GM19025 (cell line): Measurements from ENCODE around the gene SEC61A2.

Source experiments
- ATAC-seq: cut with Tn5 transposase; IDR thresholded peaks from one replicate; pipeline ENCODE4 v1.9.1; 2021; ENCODE audit warnings: mild to moderate bottlenecking, low read depth, moderate library complexity; ENCODE audit not compliant: unreplicated experiment

Gene SEC61A2

DNA sequence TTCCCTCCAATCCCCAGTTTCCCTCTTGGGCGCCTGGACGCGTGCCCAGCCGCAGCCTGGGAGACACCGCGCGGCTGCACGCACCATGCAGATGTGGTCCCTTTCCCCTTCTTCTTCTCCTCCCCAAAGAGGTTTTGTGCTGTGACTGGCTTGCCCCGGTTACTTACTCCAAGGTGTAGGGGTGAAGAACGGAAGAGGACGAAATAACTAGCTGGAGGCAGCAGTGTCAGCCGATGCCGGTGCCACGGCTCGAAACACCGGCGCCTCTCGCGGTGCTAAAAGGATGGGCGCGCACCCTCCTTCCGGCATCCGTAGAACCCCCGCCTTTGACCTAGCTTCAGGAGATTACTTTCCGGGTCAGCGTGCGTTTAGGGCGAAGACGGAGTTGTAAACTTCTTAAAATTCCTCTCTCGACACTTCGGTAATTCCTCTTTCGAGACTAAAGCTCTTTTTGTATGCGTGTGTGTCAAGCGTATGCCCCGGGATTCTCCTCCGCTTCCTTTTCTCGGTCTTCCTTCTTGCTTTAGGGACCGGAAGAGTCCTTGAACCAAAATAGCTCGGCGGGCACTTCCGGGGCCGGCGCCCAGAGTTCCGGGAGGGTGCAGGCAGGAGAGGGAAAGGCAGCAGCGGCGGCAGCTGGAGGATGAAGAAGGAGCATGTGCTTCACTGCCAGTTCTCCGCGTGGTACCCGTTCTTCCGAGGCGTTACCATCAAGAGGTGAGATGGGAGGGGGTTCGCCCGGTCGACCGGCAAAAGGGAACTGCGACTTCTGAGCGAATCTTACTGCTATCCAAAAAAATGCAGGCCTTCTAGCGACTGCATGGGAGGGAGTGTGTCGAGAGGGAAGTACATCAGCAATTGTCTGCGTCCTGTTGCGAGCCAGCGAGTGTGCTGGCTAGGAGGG is 66.4 kb downstream of the SEC61A2 start, which contains the start of the genes CDC123 and NUDT5:
Gene CDC123 (plus strand): TSS at position 586 of the 904 bp plus-strand sequence. CDS start 58 bp downstream, at position 644.
Gene NUDT5 (minus strand): TSS at position 289 of the 904 bp plus-strand sequence. CDS start 9,600 bp downstream, outside the sequence.
- peak; percentile 88 for ATAC-seq

DNA sequence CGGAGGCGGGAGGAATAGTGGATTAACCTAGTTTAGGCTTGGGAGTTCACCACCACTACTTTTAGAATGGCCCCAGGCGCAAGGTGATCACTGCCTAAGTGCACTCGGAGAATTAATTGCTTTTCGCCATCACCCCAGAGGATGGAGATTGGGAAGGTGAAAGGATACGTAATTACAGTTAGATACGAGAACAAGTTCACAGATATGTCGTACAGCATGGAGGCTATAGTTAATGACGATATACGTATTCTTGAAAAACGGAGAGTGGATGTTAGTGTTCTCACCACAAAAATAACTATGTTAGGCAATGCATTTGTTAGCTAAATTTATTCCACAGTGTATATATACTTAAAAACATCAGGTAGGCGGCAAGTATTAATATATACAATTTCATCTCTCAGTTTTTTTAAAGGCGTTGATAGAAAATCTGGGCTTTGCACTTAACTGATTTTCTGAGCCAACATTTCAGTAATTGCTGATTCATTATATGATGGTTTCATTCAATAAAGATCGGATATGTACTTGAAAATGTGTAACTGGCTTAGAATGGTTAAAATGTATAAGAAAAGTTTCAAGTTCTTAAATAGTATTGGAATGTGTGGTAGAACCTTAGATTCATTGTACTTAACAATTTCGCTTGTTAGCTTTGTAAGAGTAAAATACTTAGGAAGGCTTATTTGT is 67.2 kb downstream of the SEC61A2 start:
- no peak for ATAC-seq

DNA sequence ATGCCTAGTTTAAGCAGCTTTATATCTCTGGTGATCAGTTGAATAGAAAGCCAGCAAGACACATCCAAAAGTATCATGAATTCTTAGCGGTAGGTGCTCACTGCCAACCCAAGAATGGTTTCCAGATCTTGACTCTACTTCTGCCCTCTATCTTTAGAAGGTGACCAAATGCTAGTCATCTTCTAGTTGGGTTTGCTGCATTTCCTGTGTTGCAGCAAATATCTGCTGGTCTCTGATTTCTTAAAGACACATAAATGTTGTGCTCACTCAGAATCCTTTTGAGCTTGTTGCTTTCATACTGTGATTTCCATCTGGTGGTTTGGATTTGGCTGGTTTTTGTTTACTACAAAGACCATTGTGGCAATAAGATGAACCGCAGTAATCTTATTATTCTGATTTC is 68.7 kb downstream of the SEC61A2 start:
- no peak for ATAC-seq

DNA sequence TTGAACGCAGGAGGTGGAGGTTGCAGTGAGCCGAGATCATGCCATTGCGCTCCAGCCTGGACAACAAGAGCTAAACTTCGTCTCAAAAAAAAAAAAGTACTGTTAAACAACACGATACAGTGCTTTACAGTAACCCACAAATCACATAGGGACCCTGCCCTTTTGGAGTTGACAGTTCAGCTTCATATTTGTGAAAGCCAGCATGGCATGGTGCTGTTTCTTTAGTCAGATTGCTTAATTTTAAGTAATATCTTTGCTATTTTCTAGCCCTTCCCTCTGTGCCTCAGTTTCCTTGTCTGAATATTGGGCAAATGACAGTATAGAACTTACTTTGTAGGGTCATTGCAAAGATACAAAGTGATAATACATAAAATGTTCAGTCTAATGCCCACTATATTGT is 71.4 kb downstream of the SEC61A2 start:
- no peak for ATAC-seq

DNA sequence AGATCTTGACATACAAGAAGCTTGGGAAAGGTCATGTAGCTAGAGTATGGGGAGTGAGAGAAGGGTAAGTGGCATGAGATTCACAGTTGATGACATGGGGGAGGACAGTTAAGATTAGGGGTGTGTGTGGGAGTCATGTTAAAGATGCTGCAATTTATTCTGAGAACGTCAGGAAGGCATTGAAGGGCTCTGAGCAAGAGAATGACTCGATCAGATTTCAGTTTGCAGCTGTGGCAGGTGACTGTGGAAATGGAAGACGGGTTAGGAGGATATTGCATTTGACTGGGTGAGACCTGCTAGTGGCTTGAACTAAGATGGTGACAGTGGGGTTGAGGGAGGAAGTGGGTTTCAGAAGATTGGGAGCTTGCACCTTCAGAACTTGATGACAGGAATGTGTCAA is 72.1 kb downstream of the SEC61A2 start:
- no peak for ATAC-seq

DNA sequence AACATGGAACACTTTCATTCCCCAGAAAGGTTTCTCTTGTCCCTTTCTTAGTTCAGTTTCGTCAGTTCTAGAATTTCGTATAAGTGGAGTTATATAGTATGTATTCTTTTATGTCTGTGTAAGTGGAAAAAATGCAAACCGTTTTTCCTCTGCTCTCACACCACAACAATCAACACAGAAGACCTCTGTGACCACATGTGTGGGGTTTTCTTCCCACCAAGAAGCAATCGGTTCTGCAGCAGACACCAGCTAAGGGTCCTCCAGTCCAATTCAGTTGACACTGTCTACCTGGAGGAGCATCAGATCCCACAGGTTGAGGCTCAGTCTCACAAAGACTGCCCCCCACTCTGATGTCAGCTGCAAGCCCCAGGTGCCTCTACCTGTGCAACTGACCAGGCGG is 72.7 kb downstream of the SEC61A2 start:
- ATAC-seq = no peak

DNA sequence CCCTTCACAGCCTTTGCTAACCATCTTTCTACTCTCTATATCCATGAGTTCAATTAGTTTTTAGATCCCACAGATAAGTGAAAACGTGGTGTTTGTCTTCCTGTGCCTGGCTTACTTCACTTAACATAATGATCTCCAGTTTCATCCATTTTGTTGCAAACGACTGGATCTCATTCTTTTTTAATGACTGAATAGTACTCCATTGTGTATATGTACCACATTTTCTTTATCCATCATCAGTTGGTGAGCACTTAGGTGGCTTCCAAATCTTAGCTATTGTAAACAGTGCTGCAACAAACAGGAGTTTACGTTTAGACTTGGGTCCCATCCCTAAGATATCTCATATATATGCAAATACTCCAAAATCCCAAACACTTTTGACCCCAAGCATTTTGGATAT is 75.6 kb downstream of the SEC61A2 start:
- no peak for ATAC-seq

DNA sequence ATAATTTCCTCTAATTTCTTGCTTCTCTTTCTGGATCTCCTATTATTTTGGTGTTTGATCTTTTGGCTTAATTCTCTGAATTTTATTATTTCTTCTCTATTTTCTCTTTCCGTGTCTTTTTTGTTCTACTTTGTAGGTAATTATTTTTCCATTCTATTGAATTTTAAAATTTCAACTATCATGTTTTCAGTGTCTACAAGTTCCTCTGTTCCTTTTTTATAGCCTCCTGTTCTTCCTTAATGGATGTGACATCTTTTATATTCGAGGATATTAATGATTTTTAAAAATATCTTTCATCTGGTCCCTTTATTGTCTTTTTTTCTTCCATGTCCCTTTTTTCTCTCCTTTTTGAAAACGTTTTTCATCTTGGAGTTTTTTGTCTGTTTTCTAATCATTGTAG is 77.6 kb downstream of the SEC61A2 start:
- no peak for ATAC-seq

DNA sequence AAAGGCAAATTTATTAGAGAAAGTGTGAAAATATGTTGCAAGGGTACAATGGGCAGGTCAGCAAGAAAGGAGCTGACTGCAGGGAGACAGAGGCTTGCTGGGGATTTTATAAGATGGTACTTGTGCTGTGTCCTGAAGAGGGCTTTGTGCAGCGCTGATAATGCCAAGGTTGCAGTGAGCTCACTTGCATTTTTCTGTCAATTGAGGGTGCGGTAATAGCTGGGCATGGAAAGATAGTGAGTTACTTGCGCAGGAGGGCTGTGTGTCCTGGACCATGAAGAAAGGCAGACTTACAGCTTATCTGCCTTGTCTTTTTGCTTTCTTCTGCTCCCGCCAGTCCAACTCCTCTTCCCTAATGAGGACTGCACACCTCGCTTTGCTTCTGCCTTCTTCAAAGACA is 79.0 kb downstream of the SEC61A2 start:
- no peak for ATAC-seq

DNA sequence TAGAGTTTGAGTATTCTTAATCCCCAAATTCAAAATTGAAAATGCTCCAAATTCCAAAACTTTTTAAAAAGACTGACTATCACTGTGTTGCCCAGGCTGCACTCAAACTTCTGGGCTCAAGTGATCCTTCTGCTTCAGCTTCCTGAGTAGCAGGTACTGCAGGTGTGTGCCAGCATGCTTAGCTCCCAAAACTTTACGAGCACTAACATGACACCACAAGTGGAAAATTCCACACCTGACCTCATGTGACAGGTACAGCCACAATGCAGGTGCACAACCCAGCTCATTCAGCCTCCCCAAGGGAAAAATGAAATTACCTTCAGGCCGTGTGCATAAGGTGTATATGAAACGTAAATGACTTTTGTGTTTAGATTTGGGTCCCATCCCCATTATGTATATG is 83.0 kb downstream of the SEC61A2 start:
- ATAC-seq = no peak

DNA sequence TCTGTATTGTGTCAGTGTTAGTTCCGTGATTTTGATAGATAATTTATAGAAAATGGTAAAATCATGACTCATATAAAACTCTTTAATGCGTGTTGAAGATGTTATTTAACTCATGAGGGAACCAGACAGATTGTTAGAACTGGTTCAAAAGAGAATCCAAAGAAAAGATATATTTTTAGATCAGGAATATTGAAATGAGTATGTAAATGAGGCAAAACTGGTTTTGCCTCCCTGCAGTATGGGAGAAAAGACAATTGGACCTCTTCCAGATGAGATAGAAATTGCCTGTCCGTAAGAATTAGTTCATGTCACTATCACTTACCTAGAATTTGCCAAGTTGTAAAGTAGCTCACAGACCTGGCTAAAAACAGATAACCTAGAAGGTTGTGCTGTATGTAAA is 84.1 kb downstream of the SEC61A2 start:
- ATAC-seq = no peak

DNA sequence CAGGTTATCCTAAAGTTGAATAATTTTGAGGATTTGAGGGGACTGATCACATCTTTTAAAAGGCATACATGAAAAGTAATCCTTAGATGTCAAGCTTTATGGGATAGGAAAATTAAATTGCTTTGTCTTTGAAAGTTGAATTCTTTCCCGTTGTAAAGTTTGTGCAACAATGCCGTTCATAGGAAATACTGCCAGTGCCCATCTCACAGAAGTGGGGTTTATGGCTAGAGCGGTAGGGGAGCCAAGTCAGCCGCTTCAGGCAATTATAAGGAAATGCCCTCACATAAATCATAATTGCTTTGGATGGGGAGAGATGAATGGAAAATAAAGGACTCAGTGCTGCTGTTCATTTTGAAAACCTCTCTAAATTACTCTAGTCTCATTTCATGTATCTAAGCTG is 84.6 kb downstream of the SEC61A2 start:
- no peak for ATAC-seq

DNA sequence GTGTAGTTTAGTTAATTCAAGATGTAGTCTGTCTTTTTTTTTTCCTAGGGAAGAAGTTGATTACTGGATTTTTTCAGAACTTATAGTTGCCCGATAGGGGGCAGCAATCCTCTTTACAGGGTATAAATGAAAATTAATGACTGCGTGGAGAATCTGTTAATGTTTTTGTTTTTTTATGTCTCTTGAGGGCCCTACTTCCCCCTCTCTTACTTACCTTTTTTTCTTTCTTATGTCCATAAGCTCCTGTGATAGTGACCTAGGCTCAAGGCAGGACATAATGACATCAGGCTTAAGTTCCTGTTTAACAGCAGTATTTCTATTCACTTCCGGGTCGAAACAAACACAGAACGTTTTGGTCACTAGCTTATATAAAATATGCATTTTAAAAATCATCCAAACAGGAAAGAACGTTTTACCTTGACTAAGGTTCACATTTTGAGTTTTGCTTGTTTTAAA is 85.3 kb downstream of the SEC61A2 start:
- ATAC-seq = no peak
